ENCODE results near the gene TBC1D8. TPM values are rescaled to one million over a fixed set of nuclear protein-coding genes. Genes with fewer than 3 reads are reported as not detected.

The TBC1D8 gene
- total and polyA plus RNA-seq, 3 donors from 2014 or later: 62.2 to 125 (median 90.1) TPM

GRCh38 chr2:101132202-101132601 lies 19.0 kb downstream of the TBC1D8 start:
- Histone ChIP-seq H3K9me3 (no peaks in the 10 kb centered on the region), H3K36me3 (ENCODE audit: low read depth, missing control alignments) (no peaks in the 10 kb centered on the region), H3K27me3 (no peaks in the 10 kb centered on the region), H3K4me1 (no peaks in the 10 kb centered on the region), H3K27ac (no peak overlapping the region), H3K4me3 (no peak overlapping the region)
- no peak for TF ChIP-seq CTCF (IDR thresholded peaks at IDR 0.05)
- TF ChIP-seq POLR2A (IDR thresholded peaks at IDR 0.05): no peak
- WGBS, 2 donors: 83 to 91% methylated on average over 2 of the region's 2 CpGs
- intact Hi-C loops (cut with DNase I; ENCODE audit: low total_unique reads): no loop called here
- no peak for DNase-seq

GRCh38 chr2:101130081-101130480 lies 21.1 kb downstream of the TBC1D8 start:
- DNase-seq: no peak
- Histone ChIP-seq H3K36me3 (ENCODE audit: low read depth, missing control alignments) (no peaks in the 10 kb centered on the region), H3K4me1 (peaks cover 6% of the 10 kb centered on the region), H3K4me3 (no peak overlapping the region), H3K9me3 (no peaks in the 10 kb centered on the region), H3K27me3 (no peaks in the 10 kb centered on the region), H3K27ac (no peak overlapping the region)
- TF ChIP-seq POLR2A (IDR thresholded peaks at IDR 0.05) (no peak), CTCF (IDR thresholded peaks at IDR 0.05) (no peak)
- 89 to 93% methylated on average over 5 to 13 of the region's 13 CpGs for WGBS, 2 donors
- intact Hi-C loops (cut with DNase I; ENCODE audit: low total_unique reads): no loop called here

GRCh38 chr2:101127319-101128056 lies 23.7 kb downstream of the TBC1D8 start:
- WGBS, 2 donors: 81 to 86% methylated on average over 5 of the region's 5 CpGs

GRCh38 chr2:101125808-101126207 lies 25.4 kb downstream of the TBC1D8 start:
- H3K4me3 ChIP-seq: no peak overlapping the region
- TF ChIP-seq POLR2A (IDR thresholded peaks at IDR 0.05) (no peak), CTCF (IDR thresholded peaks at IDR 0.05) (no peak)
- DNase-seq: no peak
- H3K4me1 ChIP-seq: peaks cover 11% of the 10 kb centered on the region
- intact Hi-C loops (cut with DNase I; ENCODE audit: low total_unique reads): no loop called here
- H3K27ac ChIP-seq: no peak overlapping the region
- no peaks in the 10 kb centered on the region for H3K27me3 ChIP-seq
- no peaks in the 10 kb centered on the region for H3K9me3 ChIP-seq
- H3K36me3 ChIP-seq (ENCODE audit: low read depth, missing control alignments): no peaks in the 10 kb centered on the region
- WGBS, 2 donors: 89 to 97% methylated on average over 3 of the region's 3 CpGs

More at GRCh38 chr2:101127319-101128056, 23.7 kb downstream of the TBC1D8 start:
- Histone ChIP-seq H3K4me1 (peaks cover 11% of the 10 kb centered on the region), H3K4me3 (no peak overlapping the region), H3K9me3 (no peaks in the 10 kb centered on the region), H3K27me3 (no peaks in the 10 kb centered on the region), H3K27ac (no peak overlapping the region), H3K36me3 (ENCODE audit: low read depth, missing control alignments) (no peaks in the 10 kb centered on the region)
- DNase-seq: no peak
- intact Hi-C loops (cut with DNase I; ENCODE audit: low total_unique reads): no loop called here
- TF ChIP-seq POLR2A (IDR thresholded peaks at IDR 0.05) (no peak), CTCF (IDR thresholded peaks at IDR 0.05) (no peak)

- intact Hi-C loops (cut with DNase I; ENCODE audit: low total_unique reads): no loop called here
- Histone ChIP-seq H3K27ac (no peak overlapping the region), H3K27me3 (no peaks in the 10 kb centered on the region), H3K4me1 (peaks cover 15% of the 10 kb centered on the region), H3K4me3 (no peak overlapping the region), H3K36me3 (ENCODE audit: low read depth, missing control alignments) (no peaks in the 10 kb centered on the region), H3K9me3 (no peaks in the 10 kb centered on the region)
- WGBS, 2 donors: 74% methylated on average over 3 of the region's 3 CpGs
- TF ChIP-seq POLR2A (IDR thresholded peaks at IDR 0.05): no peak
- TF ChIP-seq CTCF (IDR thresholded peaks at IDR 0.05): no peak
- no peak for DNase-seq
Observed at GRCh38 chr2:101125374-101125773, 25.8 kb downstream of the TBC1D8 start.

Measured in testis (tissue), 3 donors.